ENCODE results near the gene ENTPD8. TPM values are rescaled to one million over a fixed set of nuclear protein-coding genes. Genes with fewer than 3 reads are reported as not detected.

The ENTPD8 gene
- total and polyA plus RNA-seq, 2 donors (not counting 3 experiments of a cell fraction or from before 2014, with no cell fraction given): 0.44 to 0.51 TPM

GRCh38 chr9:137478962-137479861 is 38.1 kb upstream of the ENTPD8 start:
- DNase-seq (ENCODE audit: low read depth, low spot score) (no peak), FAIRE-seq (no peak)
- CTCF ChIA-PET: interaction anchor here (1.2 kb wide), 1 partner anchor 9 kb away, joined by 5 read pairs; no protein-coding TSS in a partner anchor
- POLR2A ChIA-PET: no interaction called here
- H2AFZ ChIP-seq (ENCODE audit: low read depth, low read length): no peak overlapping the region
- H3K27ac ChIP-seq (ENCODE audit: insufficient read depth, low read depth, low read length): no peak overlapping the region
- H3K79me2 ChIP-seq (ENCODE audit: control insufficient read depth, insufficient read depth, low read length): no peaks in the 10 kb centered on the region
- peaks cover 2% of the 10 kb centered on the region for H3K9me3 ChIP-seq (replicated peaks; ENCODE audit: control insufficient read depth, insufficient read depth, low read length)
- H3K27me3 ChIP-seq (ENCODE audit: control insufficient read depth in 2 of 2, insufficient read depth in 2 of 2, low read length in 2 of 2): no peaks in the 10 kb centered on the region
- no peak overlapping the region for H3K4me2 ChIP-seq (ENCODE audit: insufficient read depth, low read length)
- H3K4me3 ChIP-seq (replicated peaks in 1 of 3; ENCODE audit: insufficient read depth in 1 of 3, low read depth in 1 of 3, low read length in 3 of 3): no peak overlapping the region
- H3K9me1 ChIP-seq (replicated peaks; ENCODE audit: control insufficient read depth, extremely low read depth, insufficient read depth, low read length): no peaks in the 10 kb centered on the region
- no TSS peak for BruUV-seq (replicated peaks)
- H3K9ac ChIP-seq (replicated peaks; ENCODE audit: extremely low read depth, insufficient read depth, low read length): no peak overlapping the region
- intact Hi-C loops (cut with micrococcal nuclease) (no loop called here), dilution Hi-C loops (cut with MboI; ENCODE audit: extremely low pct_ligation_motif_present, low sequenced_read_pairs) (no loop called here)
- H4K20me1 ChIP-seq (replicated peaks; ENCODE audit: control insufficient read depth, extremely low read depth, insufficient read depth, low read length): no peaks in the 10 kb centered on the region
- H3K4me1 ChIP-seq (ENCODE audit: control insufficient read depth, extremely low read depth, insufficient read depth, low read length): peaks cover 6% of the 10 kb centered on the region
- no peaks in the 10 kb centered on the region for H3K36me3 ChIP-seq (ENCODE audit: control insufficient read depth in 2 of 2, extremely low read depth in 1 of 2, insufficient read depth in 2 of 2, low read length in 2 of 2)
- TF ChIP-seq EZH2 (IDR thresholded peaks at IDR 0.05; ENCODE audit: borderline replicate concordance, low read depth, low read length, severe bottlenecking): no peak

- Histone ChIP-seq H4K20me1 (replicated peaks; ENCODE audit: control insufficient read depth, extremely low read depth, insufficient read depth, low read length) (no peaks in the 10 kb centered on the region), H3K4me2 (ENCODE audit: insufficient read depth, low read length) (no peak overlapping the region), H3K27ac (ENCODE audit: insufficient read depth, low read depth, low read length) (no peak overlapping the region), H3K27me3 (ENCODE audit: control insufficient read depth in 2 of 2, insufficient read depth in 2 of 2, low read length in 2 of 2) (no peaks in the 10 kb centered on the region), H3K9ac (replicated peaks; ENCODE audit: extremely low read depth, insufficient read depth, low read length) (no peak overlapping the region), H3K4me3 (replicated peaks in 1 of 3; ENCODE audit: insufficient read depth in 1 of 3, low read depth in 1 of 3, low read length in 3 of 3) (no peak overlapping the region), H3K9me3 (replicated peaks; ENCODE audit: control insufficient read depth, insufficient read depth, low read length) (peaks cover 2% of the 10 kb centered on the region), H3K9me1 (replicated peaks; ENCODE audit: control insufficient read depth, extremely low read depth, insufficient read depth, low read length) (no peaks in the 10 kb centered on the region), H2AFZ (ENCODE audit: low read depth, low read length) (no peak overlapping the region), H3K36me3 (ENCODE audit: control insufficient read depth in 2 of 2, extremely low read depth in 1 of 2, insufficient read depth in 2 of 2, low read length in 2 of 2) (no peaks in the 10 kb centered on the region), H3K79me2 (ENCODE audit: control insufficient read depth, insufficient read depth, low read length) (no peaks in the 10 kb centered on the region), H3K4me1 (ENCODE audit: control insufficient read depth, extremely low read depth, insufficient read depth, low read length) (peaks cover 6% of the 10 kb centered on the region)
- no peak for TF ChIP-seq POLR2A (IDR thresholded peaks at IDR 0.05; ENCODE audit: low read depth, low read length)
- intact Hi-C loops (cut with micrococcal nuclease) (no loop called here), dilution Hi-C loops (cut with MboI; ENCODE audit: extremely low pct_ligation_motif_present, low sequenced_read_pairs) (no loop called here)
- ChIA-PET CTCF (interaction anchor here (1.2 kb wide), 1 partner anchor 9 kb away, joined by 5 read pairs; no protein-coding TSS in a partner anchor), POLR2A (no interaction called here)
- FAIRE-seq (no peak), DNase-seq (ENCODE audit: low read depth, low spot score) (no peak)
- no TSS peak for BruUV-seq (replicated peaks)
Measured at GRCh38 chr9:137478613-137478961, 37.4 kb upstream of the ENTPD8 start.

All from endothelial cell of umbilical vein (primary cell).